ENCODE data around the gene TMEM115. TPM values are rescaled to one million over a fixed set of nuclear protein-coding genes. Genes with fewer than 3 reads are reported as not detected.

Gene TMEM115
- total RNA-seq, 1 donor from 2014 or later = 51.1 TPM

DNA sequence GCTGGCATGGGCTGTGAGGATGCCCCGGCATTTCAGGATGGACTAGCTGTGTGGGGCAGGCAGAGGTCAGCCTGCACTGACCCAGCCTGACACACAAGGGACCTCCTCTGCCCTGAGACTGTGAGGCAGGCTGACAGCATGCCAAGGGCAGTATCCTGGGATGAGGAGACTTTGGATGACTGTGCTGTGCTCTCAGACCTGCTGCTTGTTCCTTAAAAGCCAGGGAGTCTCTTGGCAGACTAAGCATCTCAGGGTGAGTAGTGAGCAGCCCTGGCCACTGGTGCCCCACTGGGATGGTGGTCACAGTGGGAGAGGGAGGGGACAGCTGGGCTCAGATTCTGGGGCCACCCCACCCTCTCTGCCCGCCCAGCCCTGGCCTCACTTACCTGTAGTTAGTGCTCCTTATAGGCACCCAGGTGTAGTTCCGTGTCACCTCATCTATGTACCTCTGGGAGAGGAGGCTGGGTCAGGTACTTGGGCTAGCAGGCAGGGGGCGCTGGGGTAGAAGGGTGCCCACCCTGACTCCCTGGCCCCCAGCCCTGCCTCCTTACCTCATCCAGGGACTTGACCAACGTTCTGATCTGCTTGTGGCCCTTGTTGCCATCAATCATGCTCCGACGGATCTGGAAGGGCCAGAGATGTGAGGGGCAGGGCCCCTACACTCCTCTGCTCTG lies 16.1 kb upstream of the TMEM115 start:
- H3K4me3 ChIP-seq = no peak overlapping the region
- no peaks in the 10 kb centered on the region for H3K36me3 ChIP-seq
- H3K4me1 ChIP-seq = no peaks in the 10 kb centered on the region
- TF ChIP-seq POLR2A (IDR thresholded peaks at IDR 0.05) (no peak), POLR2AphosphoS5 (IDR thresholded peaks at IDR 0.05; ENCODE audit: insufficient read depth in 1 of 2, low read depth in 1 of 2) (no peak)
- TF ChIP-seq, protein P1, sequence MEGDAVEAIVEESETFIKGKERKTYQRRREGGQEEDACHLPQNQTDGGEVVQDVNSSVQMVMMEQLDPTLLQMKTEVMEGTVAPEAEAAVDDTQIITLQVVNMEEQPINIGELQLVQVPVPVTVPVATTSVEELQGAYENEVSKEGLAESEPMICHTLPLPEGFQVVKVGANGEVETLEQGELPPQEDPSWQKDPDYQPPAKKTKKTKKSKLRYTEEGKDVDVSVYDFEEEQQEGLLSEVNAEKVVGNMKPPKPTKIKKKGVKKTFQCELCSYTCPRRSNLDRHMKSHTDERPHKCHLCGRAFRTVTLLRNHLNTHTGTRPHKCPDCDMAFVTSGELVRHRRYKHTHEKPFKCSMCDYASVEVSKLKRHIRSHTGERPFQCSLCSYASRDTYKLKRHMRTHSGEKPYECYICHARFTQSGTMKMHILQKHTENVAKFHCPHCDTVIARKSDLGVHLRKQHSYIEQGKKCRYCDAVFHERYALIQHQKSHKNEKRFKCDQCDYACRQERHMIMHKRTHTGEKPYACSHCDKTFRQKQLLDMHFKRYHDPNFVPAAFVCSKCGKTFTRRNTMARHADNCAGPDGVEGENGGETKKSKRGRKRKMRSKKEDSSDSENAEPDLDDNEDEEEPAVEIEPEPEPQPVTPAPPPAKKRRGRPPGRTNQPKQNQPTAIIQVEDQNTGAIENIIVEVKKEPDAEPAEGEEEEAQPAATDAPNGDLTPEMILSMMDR (IDR thresholded peaks at IDR 0.05) = no peak
- H3K9me3 ChIP-seq = no peaks in the 10 kb centered on the region
- H3K27me3 ChIP-seq = no peaks in the 10 kb centered on the region
- H3K27ac ChIP-seq = no peak overlapping the region
- intact Hi-C loops (cut with DNase I) = no loop called here
- no peak for DNase-seq (ENCODE audit: extremely low spot score in 2 of 2)

DNA sequence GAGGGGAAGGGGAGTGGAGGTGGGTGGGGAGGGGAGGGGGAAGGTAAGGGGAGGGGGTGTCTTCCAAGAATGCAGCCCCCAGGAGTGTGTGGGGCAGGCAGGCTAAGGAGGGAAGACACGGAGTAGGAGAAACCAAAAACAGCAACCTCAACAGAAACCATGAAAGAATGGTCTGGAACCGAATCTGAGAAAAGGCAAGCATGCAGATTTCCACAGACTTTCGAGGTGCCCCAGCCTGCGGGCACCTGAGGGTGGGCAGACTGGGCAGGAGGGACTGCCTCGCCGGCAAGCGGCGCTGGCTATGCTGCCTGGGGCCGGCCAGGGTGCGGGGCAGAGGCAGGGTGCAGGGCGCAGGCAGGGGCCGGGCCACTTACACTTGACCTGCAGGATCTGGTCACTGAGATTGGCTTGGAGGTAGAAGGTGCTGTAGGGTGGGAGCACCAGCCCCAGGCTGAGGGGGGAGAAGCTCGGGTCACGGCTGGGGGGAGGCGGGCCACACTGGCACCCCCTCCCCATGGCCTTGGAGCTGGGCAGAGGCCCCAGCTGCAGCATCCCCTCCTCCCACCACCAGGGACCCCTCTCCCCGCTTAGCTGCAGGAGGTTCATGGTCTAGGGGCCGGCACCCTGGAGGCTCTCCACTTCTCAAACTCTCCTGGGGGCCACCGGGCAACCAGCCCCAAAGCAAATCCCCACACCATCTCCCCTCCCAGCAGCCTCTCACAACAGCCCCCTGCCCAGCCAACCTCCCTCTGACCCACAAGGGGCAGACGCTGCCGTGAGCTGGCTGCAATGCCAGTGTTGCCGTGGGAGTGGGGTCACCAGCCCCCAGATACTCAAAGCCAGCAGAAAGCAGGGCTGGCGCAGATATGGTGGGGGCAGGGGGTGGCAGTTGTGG lies 15.3 kb upstream of the TMEM115 start:
- H3K9me3 ChIP-seq = no peaks in the 10 kb centered on the region
- no peaks in the 10 kb centered on the region for H3K36me3 ChIP-seq
- TF ChIP-seq, protein P1 (IDR thresholded peaks at IDR 0.05) = no peak
- intact Hi-C loops (cut with DNase I) = no loop called here
- no peak overlapping the region for H3K4me3 ChIP-seq
- no peak overlapping the region for H3K27ac ChIP-seq
- DNase-seq (ENCODE audit: extremely low spot score in 2 of 2) = no peak
- H3K27me3 ChIP-seq = no peaks in the 10 kb centered on the region
- H3K4me1 ChIP-seq = no peaks in the 10 kb centered on the region

DNA sequence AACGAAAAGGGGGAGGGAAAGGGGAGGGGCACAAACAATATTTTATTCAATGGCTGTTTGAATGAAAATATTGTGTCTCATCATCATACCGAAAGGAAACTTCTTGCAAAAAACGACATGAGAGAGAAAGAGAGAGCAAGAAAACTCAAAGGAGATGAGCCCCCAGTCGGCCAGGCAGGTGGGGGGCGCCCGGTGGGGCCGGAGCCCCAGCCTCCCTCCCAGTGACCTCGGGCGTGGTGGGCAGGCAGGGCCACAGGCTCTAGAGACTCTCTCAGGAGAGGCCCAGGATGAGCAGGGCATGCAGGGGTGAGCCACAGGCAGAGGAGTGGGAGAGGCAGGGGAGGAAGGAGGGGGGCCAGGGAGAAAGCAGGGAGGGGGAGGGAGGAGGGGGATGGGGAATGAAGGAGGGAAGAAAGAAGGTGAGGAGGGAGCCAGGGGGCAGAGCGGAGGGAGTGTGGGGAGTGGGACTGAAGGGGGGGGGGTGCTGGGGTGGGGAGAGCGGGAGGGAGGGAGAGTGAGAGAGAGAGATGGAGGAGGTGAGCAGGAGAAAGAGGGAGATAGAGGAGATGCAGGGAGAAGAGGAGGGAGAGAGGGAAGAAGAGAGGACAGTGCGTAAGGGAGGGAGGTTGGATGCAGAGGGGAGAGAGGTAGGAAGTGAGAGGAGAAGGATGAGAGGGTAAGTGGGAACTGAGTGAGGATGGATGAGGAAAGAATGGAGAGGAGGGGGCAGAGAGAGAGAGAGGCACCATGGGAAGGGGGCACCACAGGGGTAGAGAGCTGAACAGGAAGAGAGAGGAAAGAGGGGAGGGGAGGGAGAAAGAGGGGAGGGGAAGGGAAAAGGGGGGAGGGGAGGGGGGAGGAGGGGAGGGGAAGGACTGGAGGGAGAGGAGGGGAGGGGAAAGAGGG lies 14.1 kb upstream of the TMEM115 start:
- Histone ChIP-seq H3K9me3 (no peaks in the 10 kb centered on the region), H3K27ac (no peak overlapping the region), H3K36me3 (no peaks in the 10 kb centered on the region), H3K4me1 (no peaks in the 10 kb centered on the region), H3K4me3 (no peak overlapping the region), H3K27me3 (no peaks in the 10 kb centered on the region)
- DNase-seq (ENCODE audit: extremely low spot score in 2 of 2) = no peak
- TF ChIP-seq POLR2AphosphoS5 (IDR thresholded peaks at IDR 0.05; ENCODE audit: insufficient read depth in 1 of 2, low read depth in 1 of 2) (no peak), POLR2A (IDR thresholded peaks at IDR 0.05) (no peak)
- TF ChIP-seq, protein P1 (IDR thresholded peaks at IDR 0.05) = no peak
- intact Hi-C loops (cut with DNase I) = no loop called here

DNA sequence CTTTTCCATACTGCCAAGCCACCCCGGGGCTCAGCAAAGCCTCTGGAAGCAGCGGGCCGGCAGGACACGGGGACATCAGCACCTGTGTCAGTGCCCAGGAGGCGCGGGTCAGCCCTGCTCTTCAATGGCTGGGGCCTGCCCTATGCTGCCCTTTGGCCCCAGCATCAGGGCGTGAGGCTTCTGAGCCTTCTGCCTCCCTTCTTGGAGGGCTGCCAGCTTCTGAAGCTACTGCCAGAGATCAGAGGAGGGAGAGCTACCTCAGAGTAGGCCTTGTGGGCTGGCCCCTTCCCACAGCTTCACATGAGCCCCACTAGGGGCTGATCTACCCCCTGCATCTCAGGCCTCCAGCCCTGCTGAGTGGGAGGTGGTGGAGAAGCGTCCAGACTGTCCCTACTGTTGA lies 13.0 kb upstream of the TMEM115 start:
- Histone ChIP-seq H3K27me3 (no peaks in the 10 kb centered on the region), H3K27ac (no peak overlapping the region), H3K36me3 (no peaks in the 10 kb centered on the region), H3K9me3 (no peaks in the 10 kb centered on the region), H3K4me3 (no peak overlapping the region), H3K4me1 (no peaks in the 10 kb centered on the region)
- no peak for DNase-seq (ENCODE audit: extremely low spot score in 2 of 2)
- intact Hi-C loops (cut with DNase I) = no loop called here
- TF ChIP-seq POLR2AphosphoS5 (IDR thresholded peaks at IDR 0.05; ENCODE audit: insufficient read depth in 1 of 2, low read depth in 1 of 2) (no peak), POLR2A (IDR thresholded peaks at IDR 0.05) (no peak)
- TF ChIP-seq, protein P1 (IDR thresholded peaks at IDR 0.05) = no peak
